ENCODE measurements around the gene MRPS25.
"Not testable (repeated sequence)": the region's sequence is repeated elsewhere in the genome, so short reads cannot be mapped to it uniquely, and the experiment has no call there.

The MRPS25 gene

DNA sequence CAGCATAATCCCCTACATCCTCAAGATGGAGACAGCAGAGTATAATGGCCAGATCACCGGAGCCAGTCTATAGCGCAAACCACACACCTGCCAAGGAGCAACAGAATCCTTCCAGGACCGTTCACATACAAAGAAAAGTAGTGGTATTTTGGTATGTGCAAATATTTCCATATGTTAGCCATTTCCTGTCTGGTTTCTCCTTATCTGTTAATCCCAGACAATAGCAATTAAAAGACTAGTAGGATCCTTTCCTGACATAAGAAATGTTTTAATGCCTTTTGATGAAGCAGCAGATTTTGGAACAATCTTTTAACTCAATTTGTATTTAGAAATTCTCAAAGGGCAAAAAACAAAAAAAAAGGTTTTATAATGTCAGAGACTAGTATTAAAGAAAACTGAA lies 22.2 kb downstream of the MRPS25 start:
- DNase-seq, result no peak

DNA sequence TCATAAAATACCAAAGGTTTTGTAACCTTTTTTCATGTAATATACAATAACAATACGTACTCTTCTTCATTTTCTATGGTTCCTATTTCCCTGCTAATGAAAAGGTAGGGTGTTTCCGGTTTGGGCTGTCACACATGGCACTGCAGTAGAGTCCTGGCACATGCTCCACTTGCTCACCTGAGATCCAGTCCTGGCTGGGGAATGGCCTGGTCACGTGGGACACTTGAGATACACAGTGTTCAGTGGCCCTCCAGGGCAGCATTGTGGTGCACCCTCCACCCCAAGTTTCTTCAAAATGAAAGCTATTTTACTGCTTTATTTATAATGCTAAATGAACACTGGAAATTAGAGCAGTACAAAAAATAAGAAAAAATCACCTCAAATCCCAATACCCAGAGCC lies 23.2 kb downstream of the MRPS25 start:
- DNase-seq, result no peak

DNA sequence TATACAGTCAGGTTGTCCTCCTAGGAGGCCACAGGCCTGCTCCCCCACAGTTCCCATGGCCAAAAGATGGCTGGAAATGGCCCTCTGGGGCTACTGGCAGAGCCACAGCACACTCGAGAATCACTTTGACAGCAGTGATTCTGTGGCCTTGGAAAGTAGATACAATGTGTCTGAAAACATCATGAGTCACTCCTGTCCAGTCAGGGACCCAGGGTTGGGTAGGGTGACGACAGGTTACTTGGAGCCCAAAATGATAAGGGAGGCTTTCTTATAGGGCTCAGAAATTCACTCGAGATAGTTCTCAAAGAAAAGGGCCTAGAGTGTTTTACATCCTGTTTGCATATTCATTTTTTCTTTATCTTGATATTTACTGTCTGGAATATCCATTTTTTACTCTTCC lies 24.3 kb downstream of the MRPS25 start:
- no peak for DNase-seq

DNA sequence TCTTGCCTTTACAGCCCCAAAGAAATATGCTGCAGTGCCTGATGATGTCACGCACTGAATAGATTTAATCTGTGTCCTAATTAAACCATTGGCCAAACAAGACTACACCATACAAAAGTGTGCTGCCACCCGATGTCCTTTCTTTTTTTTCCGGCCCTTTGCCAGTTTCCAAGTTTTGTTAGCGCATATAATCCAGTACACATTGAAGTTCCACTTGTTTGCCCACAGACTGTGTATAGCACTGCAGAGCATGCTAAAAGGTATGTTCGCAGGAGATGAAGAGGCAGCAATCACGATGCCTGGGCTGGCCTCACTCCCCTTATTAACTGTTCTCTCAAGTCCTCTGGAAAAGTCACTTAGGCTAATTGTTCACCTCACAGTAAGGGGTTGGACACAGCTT lies 26.8 kb downstream of the MRPS25 start:
- DNase-seq, result no peak

DNA sequence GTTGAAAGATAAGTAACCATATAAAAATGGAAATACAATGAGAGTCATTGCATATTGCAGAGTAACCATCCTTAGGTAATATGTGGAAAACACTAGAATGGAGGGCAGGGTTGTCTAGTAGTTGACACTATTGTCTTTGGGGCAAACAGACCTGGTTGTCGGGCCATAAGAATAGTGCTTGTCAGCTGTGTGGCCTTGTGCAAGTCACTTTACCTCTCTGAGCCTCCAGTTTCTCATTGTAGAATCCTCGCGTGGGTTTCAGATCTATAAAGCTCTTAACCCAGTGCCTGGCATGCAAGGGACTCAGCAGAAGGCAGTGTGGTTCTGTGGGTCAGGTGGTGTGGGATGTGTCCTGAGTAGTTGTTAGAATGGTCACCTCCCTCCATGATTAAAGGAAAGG lies 32.0 kb downstream of the MRPS25 start:
- DNase-seq, result no peak

DNA sequence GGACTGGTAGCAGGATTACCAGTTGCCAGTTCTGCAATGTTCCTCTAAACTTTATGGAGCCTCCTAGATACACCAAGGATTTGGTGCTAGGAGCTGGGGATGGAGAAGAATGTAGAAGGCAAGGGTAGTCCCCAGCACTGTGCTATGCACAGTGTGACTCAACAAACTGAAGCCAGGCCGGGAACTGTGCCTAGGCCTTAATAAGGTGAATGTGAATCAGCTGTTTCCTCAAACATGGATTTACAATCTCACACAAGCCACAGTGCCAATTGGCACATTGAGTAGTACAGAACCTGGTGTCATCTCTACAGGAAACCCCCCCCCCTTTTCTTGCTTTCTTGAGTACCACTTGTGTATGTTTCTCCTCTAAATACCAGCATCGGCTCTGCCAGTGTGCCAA lies 32.5 kb downstream of the MRPS25 start:
- no peak for DNase-seq

DNA sequence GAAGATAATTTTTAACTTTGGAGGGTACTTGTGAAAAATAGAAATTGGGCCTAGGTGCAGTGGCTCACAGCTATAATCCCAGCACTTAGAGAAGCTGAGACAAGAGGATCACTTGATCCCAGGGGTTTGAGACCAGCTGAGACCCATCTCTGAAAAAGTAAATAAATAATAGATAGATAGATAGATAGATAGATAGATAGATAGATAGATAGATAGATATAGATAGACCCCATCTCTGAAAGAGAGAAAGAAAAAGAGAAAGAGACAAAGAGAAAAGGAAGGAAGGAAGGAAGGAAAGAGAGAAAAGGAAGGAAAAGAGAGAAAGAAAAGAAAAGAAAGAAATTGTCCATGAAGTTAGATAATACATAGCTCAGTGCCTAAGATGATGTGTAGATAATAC lies 35.5 kb downstream of the MRPS25 start:
- no peak for DNase-seq

DNA sequence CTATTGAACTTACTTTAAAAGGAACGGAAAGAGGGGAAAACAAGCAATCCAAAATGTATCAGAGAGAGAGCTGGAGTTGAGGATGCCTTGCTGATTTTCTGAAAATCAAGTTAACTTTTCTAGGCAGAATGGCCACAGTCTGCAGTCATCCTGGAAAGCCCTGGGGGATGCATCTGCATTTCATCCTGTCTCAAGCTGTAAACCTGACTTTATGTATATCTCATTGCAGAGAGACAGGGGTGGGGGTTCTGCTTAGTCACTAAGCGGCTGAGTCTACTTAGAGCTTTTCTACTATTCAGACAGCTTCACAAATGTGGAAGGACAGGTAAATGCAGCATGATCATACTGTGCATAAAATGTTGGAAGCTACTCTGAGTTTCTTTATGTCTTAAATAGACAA lies 41.4 kb downstream of the MRPS25 start:
- no peak for DNase-seq

DNA sequence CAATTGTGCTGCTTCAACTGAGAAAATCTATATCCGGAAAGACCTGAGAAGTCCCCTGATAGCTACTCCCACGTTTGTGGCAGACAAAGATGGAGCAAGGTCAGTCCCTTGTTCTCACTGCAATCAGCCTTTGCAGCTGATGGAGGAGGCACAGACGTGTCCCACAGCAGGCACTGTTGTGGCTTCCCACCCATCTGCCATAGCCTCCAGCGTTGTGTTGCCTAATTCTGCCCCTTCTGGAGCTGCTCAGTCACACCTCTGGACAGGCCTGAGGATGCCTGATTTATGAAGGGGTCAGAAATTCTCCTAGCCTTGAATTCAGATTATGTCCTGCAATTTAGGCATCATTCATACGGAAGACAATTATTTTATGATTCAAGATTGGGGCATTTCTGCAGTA lies 41.9 kb downstream of the MRPS25 start:
- DNase-seq, result no peak

DNA sequence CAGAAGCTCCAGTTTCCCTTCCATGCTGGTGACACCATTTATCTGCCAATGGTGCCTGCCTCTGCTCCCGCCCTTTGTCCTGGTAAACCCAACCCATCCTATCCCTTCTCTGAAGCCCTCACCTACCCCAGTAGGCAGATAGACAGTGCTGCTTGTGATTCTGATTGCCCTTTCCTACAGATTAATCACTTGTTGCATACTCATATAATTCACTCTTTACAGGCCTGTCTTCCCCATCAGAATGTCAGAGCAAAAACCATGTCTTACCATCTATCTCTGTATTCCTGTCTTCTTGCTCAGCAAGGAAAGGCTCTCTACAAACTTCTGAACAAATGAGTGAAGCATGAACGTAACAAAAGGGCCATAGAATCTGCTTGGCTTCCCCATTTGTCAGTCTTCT lies 47.9 kb downstream of the MRPS25 start:
- DNase-seq, result no peak

DNA sequence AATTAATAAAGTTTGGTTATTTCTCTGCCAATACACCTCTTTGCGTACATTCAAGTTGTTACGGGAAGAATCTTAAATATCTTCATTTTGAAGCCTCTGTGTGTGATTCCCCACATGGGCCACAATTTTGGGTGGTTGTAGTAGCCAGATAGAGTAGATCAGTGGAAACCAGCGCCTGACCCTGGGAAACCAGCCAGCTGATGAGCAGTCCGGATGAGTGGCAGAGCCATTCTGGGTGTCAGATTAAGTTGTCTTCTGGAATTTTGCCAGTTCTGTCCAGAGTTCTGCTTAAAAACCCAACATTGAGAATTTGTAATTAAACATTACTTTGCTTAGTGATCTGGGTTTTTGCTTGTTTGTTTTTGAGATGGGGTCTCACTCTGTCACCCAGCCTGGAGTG lies 49.7 kb downstream of the MRPS25 start:
- DNase-seq, result no peak

DNA sequence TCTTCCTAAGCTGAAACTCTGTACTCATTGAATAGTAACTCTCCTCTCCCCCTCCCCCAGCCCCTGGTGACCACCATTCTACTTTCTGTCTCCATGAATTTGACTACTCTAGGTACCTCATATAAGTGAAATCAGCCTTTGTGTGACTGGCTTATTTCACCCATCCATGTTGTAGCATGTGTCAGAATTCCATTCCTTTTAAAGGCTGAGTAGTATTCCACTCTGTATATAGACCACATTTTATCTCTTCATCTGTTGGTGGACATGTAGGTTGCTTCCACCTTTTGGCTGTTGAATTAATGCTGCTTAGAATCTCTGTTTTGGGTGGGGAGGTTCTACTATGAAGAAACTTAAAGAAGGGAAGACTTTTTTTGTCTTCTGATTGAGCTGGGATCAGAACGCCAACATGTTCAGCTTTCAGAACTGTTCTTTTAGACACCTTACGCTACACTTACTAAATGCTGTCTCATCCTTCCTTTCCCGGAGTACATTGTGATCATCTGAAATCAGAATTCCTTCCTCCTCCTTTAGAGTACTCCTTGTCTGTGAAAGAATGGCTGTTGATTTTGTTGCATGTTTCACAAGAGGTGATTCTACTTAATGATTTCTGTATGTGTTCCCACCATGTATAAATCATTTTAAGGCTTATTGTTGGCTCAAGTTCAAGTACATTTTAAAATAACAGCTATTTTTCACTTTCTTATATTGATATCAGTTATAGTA lies 50.3 kb downstream of the MRPS25 start:
- DNase-seq, result no peak

DNA sequence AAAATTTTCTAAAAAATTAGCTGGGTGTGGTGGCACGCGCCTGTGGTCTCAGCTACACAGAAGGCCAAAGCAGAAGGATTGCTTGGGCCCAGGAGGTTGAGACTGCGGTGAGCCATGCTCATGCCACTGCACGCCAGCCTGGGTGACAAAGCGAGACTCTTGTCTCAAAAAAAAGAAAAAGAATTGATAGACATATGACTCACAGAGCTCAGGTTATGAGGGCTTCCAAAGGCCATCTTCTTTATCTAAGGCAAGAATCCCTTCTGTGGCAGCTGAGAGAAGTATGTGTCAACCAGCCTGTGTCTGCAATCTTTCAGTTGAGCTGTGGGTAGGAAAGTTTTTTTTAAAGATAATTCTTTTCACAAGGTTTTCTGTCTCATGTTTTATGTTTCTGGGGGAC lies 53.9 kb downstream of the MRPS25 start:
- DNase-seq, result no peak

DNA sequence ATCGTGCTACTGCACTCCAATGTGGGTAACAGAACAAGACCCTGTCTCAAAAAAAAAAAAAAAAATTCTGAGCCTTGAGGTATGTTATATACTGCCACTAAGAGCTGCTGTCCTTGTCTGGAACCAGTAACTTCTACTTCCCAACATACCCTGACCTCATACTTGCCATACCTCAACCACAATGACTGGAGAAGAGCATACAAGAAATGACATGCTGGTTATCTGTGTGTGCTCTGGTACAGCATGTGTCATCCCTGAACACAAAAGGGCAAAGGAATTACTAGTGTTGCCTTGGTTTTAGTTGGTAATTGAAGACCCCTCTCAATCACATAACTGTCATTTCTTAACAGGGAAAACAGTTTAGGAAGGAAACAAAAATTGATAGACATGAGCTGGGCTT lies 54.5 kb downstream of the MRPS25 start:
- no peak for DNase-seq

DNA sequence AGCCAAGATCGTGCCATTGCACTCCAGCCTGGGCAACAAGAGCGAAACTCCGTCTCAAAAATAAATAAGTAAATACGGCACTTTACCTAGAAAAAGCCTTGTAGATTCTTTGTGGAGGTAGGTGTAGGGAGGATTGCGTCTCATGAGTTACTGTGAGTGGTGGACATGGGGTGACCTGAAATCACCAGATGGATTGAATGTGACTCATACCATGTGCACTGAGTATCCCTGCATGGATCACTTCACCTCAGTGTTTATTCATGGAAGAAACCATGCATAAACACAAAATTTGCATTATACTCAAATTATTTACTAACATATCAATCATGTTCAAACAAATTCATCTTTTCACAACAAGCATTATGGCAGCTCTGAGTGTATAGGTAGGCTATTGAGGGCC lies 55.9 kb downstream of the MRPS25 start:
- DNase-seq, result no peak

DNA sequence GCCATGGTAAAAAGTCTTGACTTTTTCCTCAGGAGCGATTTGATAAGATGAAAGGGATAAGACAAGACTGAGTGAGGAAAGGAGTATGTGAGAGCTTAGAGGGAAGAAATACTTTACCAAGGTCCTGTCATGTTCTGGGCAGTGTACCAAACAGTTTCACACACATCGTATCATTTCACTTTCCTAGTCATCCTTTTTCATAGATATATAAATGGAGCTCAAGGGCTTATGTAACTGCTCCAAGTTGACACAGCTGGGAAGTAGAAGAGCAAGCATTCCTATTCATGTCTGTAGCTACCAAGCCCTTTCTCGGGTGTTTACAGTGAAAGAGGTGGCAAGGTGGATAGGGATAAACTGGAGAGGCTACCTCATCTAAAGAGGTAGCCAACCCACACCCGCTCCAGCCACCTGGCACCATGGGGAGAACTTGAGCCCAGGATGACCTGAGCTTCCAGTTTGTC lies 57.4 kb downstream of the MRPS25 start:
- DNase-seq, result no peak

DNA sequence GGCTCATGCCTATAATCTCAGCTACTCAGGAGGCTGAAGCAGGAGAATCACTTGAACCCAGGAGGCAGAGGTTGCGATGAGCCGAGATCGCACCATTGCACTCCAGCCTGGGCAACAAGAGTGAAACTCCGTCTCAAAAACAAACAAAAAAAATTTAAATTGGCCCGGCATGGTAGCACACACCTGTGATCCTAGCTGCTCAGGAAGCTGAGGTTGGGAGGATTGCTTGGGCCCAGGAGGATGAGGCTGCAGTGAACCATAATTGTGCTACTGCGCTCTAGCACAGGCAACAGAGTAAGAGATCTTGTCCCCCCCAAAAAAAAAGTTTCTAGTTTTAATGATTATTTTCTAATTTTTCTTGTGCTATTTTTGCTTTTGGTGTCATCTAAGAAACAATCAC lies 65.9 kb downstream of the MRPS25 start:
- DNase-seq, result not testable (repeated sequence)
